HCT116 (cell line): ENCODE results near the gene KIFC3. TPM values are rescaled to one million over a fixed set of nuclear protein-coding genes. Genes with fewer than 3 reads are reported as not detected.
A peak's percentile ranks its signal among the peaks of the same experiment; 100 is the strongest.

ENCODE experiments used
- ATAC-seq: fragments of 200-7000 bp; cut with Tn5 transposase; 2 replicates; pipeline ENCODE4 v1.9.1; 2020; ENCODE audit warnings: mild to moderate bottlenecking, moderate library complexity
- BruUV-seq: library from RNA; stranded (reverse); fragments of 400-500 nt; replicated peaks from 2 replicates; lab custom pipeline; 2021; lab: Mats Ljungman, UMichigan
- CTCF ChIA-PET: fragments of 300-600 bp; sonication (Branson Sonifier 250); formaldehyde crosslinking; loops from one replicate; lab custom pipeline; 2021; ENCODE audit warnings: antibody characterized with exemption; lab: Charles Lee
- POLR2A ChIA-PET: fragments of 300-600, 350-600 bp; sonication (Branson Sonifier 250); formaldehyde crosslinking; loops from one replicate; lab custom pipeline; 2021; ENCODE audit warnings: antibody characterized with exemption; lab: Charles Lee
- RAD21 ChIA-PET, 2 experiments: fragments of 300-600 bp; sonication (Branson Sonifier 250); formaldehyde crosslinking; loops; one replicate each; lab custom pipeline; 2023; ENCODE audit warnings: low total read pairs in 2 of 2; ENCODE audit not compliant: uncharacterized antibody in 2 of 2, unreplicated experiment in 2 of 2, low non-redundant PET in 1 of 2; lab: Charles Lee
- DNase-seq: peaks from one replicate; pipeline ENCODE4 v3.0.0-alpha.2; 2010; ENCODE audit warnings: low read depth, low spot score
- H2AFZ ChIP-seq: fragments of 200-600 bp; shearing (Covaris generic), sonication (generic); 2 replicates; pipeline ENCODE4 v1.6.1; 2017; ENCODE audit warnings: low read depth, mixed run types, mixed read lengths, antibody characterized with exemption, low read length; ENCODE audit not compliant: poor library complexity, severe bottlenecking
- H3K27ac ChIP-seq: 2 replicates; pipeline ENCODE4 v1.5.1; 2012; ENCODE audit warnings: low read depth, low read length
- H3K27me3 ChIP-seq: fragments of 200-600 bp; sonication (generic); 2 replicates; pipeline ENCODE4 v1.6.1; 2016; ENCODE audit warnings: mixed run types, low read length, mixed read lengths; ENCODE audit not compliant: insufficient read depth
- H3K36me3 ChIP-seq, 2 experiments: fragments of 200-500 bp in 1 of 2; fragments of 200-600 bp in 1 of 2; sonication (Bioruptor generic) in 1 of 2; sonication (generic) in 1 of 2; 2 replicates each; pipeline versions ENCODE4 v1.5.1 to v1.6.1; 2014 to 2016; ENCODE audit warnings: low read length in 2 of 2, inconsistent platforms in 1 of 2, mixed read lengths in 1 of 2, mixed run types in 1 of 2; ENCODE audit not compliant: insufficient read depth in 2 of 2, control insufficient read depth in 1 of 2
- H3K4me1 ChIP-seq, 2 experiments: fragments of 200-600 bp in 1 of 2; sonication (generic) in 1 of 2; 2 replicates each; pipeline versions ENCODE4 v1.5.1 to v1.6.1; 2012 to 2017; ENCODE audit warnings: low read length in 2 of 2, inconsistent platforms in 1 of 2, mild to moderate bottlenecking in 1 of 2, mixed read lengths in 1 of 2, mixed run types in 1 of 2, moderate library complexity in 1 of 2; ENCODE audit not compliant: insufficient read depth in 2 of 2, control insufficient read depth in 1 of 2
- H3K4me2 ChIP-seq: fragments of 200-600 bp; sonication (generic); 2 replicates; pipeline ENCODE4 v1.6.1; 2017; ENCODE audit warnings: mixed run types, low read length, mixed read lengths
- H3K4me3 ChIP-seq, 2 experiments: fragments of 200-600 bp in 1 of 2; sonication (generic) in 1 of 2; replicated peaks in 1 of 2; 2 replicates each; pipeline ENCODE4 v1.5.1; 2011 to 2016; ENCODE audit warnings: low read length in 2 of 2, control low read depth in 1 of 2, low read depth in 1 of 2, mild to moderate bottlenecking in 1 of 2, mixed read lengths in 1 of 2, mixed run types in 1 of 2
- H3K79me2 ChIP-seq: fragments of 200-600 bp; sonication (generic); 2 replicates; pipeline ENCODE4 v1.6.1; 2017; ENCODE audit warnings: mild to moderate bottlenecking, mixed run types, low read length, moderate library complexity, mixed read lengths; ENCODE audit not compliant: insufficient read depth
- H3K9ac ChIP-seq: fragments of 200-600 bp; sonication (generic); 2 replicates; pipeline ENCODE4 v1.6.1; 2016; ENCODE audit warnings: low read length, mixed read lengths
- H3K9me2 ChIP-seq: fragments of 200-600 bp; sonication (generic), shearing (Covaris generic); 2 replicates; pipeline ENCODE4 v1.6.1; 2017; ENCODE audit warnings: mixed run types, mild to moderate bottlenecking, moderate library complexity; ENCODE audit not compliant: insufficient read depth
- H3K9me3 ChIP-seq, 2 experiments: fragments of 200-500 bp in 1 of 2; fragments of 200-600 bp in 1 of 2; sonication (Bioruptor generic) in 1 of 2; sonication (generic) in 1 of 2; 2 replicates each; pipeline ENCODE4 v1.6.1; 2014 to 2017; ENCODE audit warnings: low read length in 2 of 2, mixed read lengths in 2 of 2, inconsistent platforms in 1 of 2, low read depth in 1 of 2, mild to moderate bottlenecking in 1 of 2, mixed run types in 1 of 2, moderate library complexity in 1 of 2; ENCODE audit not compliant: control insufficient read depth in 1 of 2, insufficient read depth in 1 of 2
- H4K20me1 ChIP-seq: fragments of 200-600 bp; sonication (generic), shearing (Covaris generic); 2 replicates; pipeline ENCODE4 v1.6.1; 2017; ENCODE audit warnings: mixed run types, mild to moderate bottlenecking, moderate library complexity; ENCODE audit not compliant: insufficient read depth
- CEBPB ChIP-seq: IDR thresholded peaks from 2 replicates; pipeline ENCODE4 v1.6.1; 2012; ENCODE audit warnings: low read depth
- CTCF ChIP-seq, 3 experiments: fragments of 200-600 bp in 1 of 3; sonication (generic) in 1 of 3; IDR thresholded peaks in 2 of 3; conservative IDR thresholded peaks in 1 of 3; 2 replicates each; pipeline ENCODE4 v1.5.1; 2012 to 2017; ENCODE audit warnings: low read depth in 2 of 3, low read length in 2 of 3, antibody characterized with exemption in 1 of 3, borderline replicate concordance in 1 of 3, control low read depth in 1 of 3, mild to moderate bottlenecking in 1 of 3, mixed read lengths in 1 of 3, mixed run types in 1 of 3, moderate library complexity in 1 of 3; ENCODE audit not compliant: insufficient read depth in 1 of 3
- EZH2phosphoT487 ChIP-seq: fragments of 200-600 bp; IDR thresholded peaks from 2 replicates; pipeline ENCODE4 v1.6.1; 2018; ENCODE audit warnings: antibody characterized with exemption, borderline replicate concordance
- FOSL1 ChIP-seq: IDR thresholded peaks from 2 replicates; pipeline ENCODE4 v1.6.1; 2012; ENCODE audit warnings: low read depth
- JUND ChIP-seq: IDR thresholded peaks from 2 replicates; pipeline ENCODE4 v1.6.1; 2012
- POLR2A ChIP-seq: IDR thresholded peaks from 2 replicates; pipeline ENCODE4 v1.7.0; 2011; ENCODE audit warnings: borderline replicate concordance; ENCODE audit not compliant: insufficient read depth, insufficient read length; ENCODE audit errors: extremely low read depth
- SP1 ChIP-seq: IDR thresholded peaks from 2 replicates; pipeline ENCODE4 v1.6.1; 2012; ENCODE audit warnings: low read depth
- TCF7L2 ChIP-seq: IDR thresholded peaks from 2 replicates; pipeline ENCODE4 v1.7.0; 2011; ENCODE audit warnings: borderline replicate concordance, inconsistent platforms; ENCODE audit not compliant: insufficient read depth, insufficient read length; ENCODE audit errors: extremely low read depth
- ZFX ChIP-seq: fragments of 450-650 bp; IDR thresholded peaks from 2 replicates; pipeline ENCODE4 v1.6.1; 2017
- ZNF274 ChIP-seq: fragments of 200-500 bp; sonication (Bioruptor generic); IDR thresholded peaks from 2 replicates; pipeline ENCODE4 v1.6.1; 2014; ENCODE audit warnings: mild to moderate bottlenecking, low read depth, low read length, inconsistent platforms
- intact Hi-C: fragments of 100-400 bp; cut with micrococcal nuclease; formaldehyde crosslinking; loops from 2 replicates; pipeline ENCODE4 v1.10.0; 2022
- total RNA-seq: library from RNA; stranded (reverse); gene quantifications from one replicate; pipeline ENCODE4 v1.2.1, GENCODE V29; 2021; ENCODE audit not compliant: unreplicated experiment

KIFC3 gene
- total RNA-seq, 1 experiment from 2014 or later: 31.9 TPM

GRCh38 chr16:57807968-57808528 is 5.8 kb upstream of the KIFC3 start (continued):
- TF ChIP-seq ZFX (no peak), SP1 (0 out of 2 replicates have a peak, but pooled peaks have one; percentile 31), POLR2A (no peak), EZH2phosphoT487 (no peak), FOSL1 (no peak; the same call in 1 of the 2 replicates), TCF7L2 (no peak)

- RAD21 ChIA-PET: interaction anchor here in 1 of 2 experiments (0.6 kb wide), 1 partner anchor 40 kb away, joined by 6 read pairs; no protein-coding TSS in a partner anchor
- peak overlapping the region; percentile 26 for H3K9ac ChIP-seq
- H3K4me1 ChIP-seq: peaks cover 63 to 72% of the 10 kb centered on the region in 2 experiments
- intact Hi-C loops: no loop called here
- DNase-seq (no peak), ATAC-seq (peak; percentile 23; the same call in 1 of the 2 replicates)
- H3K9me2 ChIP-seq: no peaks in the 10 kb centered on the region
- no peaks in the 10 kb centered on the region for H3K36me3 ChIP-seq
- H3K27ac ChIP-seq: peak overlapping the region; percentile 1
- H4K20me1 ChIP-seq: no peaks in the 10 kb centered on the region
- no peak overlapping the region for H2AFZ ChIP-seq
- no peaks in the 10 kb centered on the region for H3K79me2 ChIP-seq
- H3K27me3 ChIP-seq: no peaks in the 10 kb centered on the region
- peak; percentile 24; the same call in 1 of the 2 replicates for TF ChIP-seq JUND
- 0 out of 2 replicates have a peak, but pooled peaks have one; percentile 10 for TF ChIP-seq FOSL1
- no peak for TF ChIP-seq ZFX
- TF ChIP-seq CEBPB: no peak
- TF ChIP-seq ZNF274: no peak
- no peak for TF ChIP-seq CTCF (IDR thresholded peaks at IDR 0.05 in 2 of 3, conservative IDR thresholded peaks at IDR 0.05 in 1 of 3; ENCODE audit: borderline replicate concordance in 1 of 3, insufficient read depth in 1 of 3, low read depth in 2 of 3, low read length in 2 of 3)
- H3K4me2 ChIP-seq: peak overlapping the region; percentile 65
- H3K4me3 ChIP-seq: peak overlapping the region in 1 of 2 experiments; percentile 0; a peak in 2 of 4 replicates
- POLR2A ChIA-PET: interaction anchor here (0.7 to 2.0 kb wide), 2 partner anchors 9 to 210 kb away, joined by 3 to 6 read pairs; no protein-coding TSS in a partner anchor
- no peaks in the 10 kb centered on the region for H3K9me3 ChIP-seq
- CTCF ChIA-PET: no interaction called here
- BruUV-seq: no TSS peak
Measured at GRCh38 chr16:57807252-57807967, 5.1 kb upstream of the KIFC3 start.
